CD4-positive, alpha-beta T cell treated with Interferon alpha-2 for 1 hour (primary cell): Measurements from ENCODE around the gene TNS3.

Experiments
- DNase-seq, 2 donors: peaks; one replicate each; pipeline ENCODE4 v3.0.0-alpha.2; 2020 to 2022

The TNS3 gene

GRCh38 chr7:47400741-47401206 is 181.1 kb downstream of the TNS3 start:
- DNase-seq = no peak

DNA sequence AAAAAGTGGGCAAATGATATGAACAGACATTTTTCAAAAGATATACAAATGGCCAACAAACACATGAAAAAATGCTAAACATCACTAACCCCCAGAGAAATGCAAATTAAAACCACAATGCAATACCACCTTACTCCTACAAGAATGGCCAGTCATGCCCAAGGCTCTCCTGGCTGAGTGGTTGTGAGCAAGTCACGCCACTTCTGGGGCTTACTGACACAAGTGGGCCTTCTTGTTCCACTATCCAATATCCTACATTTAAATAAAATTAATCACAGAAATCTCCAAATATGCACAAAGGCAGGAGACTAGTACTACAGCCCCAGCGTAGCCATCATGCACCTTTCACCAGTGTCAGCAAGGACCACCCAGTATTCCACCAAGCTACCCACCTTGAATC is 181.9 kb downstream of the TNS3 start:
- DNase-seq = no peak

DNA sequence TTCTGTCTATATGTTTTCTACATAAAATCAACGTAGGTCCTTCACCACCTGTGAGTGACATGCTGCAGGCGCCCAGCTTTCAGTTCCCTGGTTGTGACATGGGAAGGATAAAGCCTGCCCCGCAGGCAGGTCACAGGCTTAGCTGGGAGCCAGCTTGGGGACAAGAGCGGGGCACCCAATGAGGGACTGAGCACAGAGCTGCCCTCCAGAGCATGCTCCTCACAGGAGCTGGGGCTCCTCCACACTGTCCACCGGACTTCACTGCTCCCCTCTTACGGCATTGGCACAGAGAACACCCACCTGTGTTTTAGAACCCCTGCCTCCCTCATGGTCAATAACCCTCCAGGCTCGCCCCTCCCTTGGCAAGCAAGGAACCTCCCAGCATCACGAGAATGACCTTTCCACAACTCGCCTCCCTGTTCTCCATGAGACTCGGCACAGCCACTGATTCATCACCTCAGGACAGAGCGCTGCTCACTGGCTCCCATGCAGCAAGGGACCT is 187.1 kb downstream of the TNS3 start:
- DNase-seq = no peak

GRCh38 chr7:47394216-47394615 is 187.7 kb downstream of the TNS3 start:
- DNase-seq = no peak

DNA sequence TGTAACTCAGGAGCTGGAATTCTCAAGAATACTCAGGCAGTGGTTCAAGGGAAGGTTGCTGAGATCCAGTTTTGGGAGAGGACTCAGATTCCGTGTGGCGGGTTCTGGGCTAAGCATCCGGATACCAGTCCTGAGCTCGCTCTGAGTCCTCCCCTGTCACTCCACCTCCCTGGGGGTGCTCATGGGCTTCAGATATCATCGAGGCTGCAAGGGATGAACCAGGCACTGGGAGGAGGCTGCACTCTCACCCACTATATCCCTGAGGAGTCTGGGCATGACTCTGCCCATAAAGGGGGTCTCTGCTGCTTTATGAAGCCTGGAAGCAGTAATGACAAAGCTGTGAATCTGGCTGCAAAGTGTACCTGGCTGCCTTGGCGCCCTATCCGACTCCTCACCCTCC is 188.5 kb downstream of the TNS3 start:
- DNase-seq = no peak

- DNase-seq = no peak
These were observed 189.6 kb downstream of the TNS3 start for GRCh38 chr7:47392241-47392759.

GRCh38 chr7:47391726-47392125 is 190.2 kb downstream of the TNS3 start:
- DNase-seq = no peak

GRCh38 chr7:47390914-47391313 is 191.0 kb downstream of the TNS3 start:
- DNase-seq = no peak

- no peak for DNase-seq
These were observed 191.8 kb downstream of the TNS3 start for GRCh38 chr7:47389923-47390630.

DNA sequence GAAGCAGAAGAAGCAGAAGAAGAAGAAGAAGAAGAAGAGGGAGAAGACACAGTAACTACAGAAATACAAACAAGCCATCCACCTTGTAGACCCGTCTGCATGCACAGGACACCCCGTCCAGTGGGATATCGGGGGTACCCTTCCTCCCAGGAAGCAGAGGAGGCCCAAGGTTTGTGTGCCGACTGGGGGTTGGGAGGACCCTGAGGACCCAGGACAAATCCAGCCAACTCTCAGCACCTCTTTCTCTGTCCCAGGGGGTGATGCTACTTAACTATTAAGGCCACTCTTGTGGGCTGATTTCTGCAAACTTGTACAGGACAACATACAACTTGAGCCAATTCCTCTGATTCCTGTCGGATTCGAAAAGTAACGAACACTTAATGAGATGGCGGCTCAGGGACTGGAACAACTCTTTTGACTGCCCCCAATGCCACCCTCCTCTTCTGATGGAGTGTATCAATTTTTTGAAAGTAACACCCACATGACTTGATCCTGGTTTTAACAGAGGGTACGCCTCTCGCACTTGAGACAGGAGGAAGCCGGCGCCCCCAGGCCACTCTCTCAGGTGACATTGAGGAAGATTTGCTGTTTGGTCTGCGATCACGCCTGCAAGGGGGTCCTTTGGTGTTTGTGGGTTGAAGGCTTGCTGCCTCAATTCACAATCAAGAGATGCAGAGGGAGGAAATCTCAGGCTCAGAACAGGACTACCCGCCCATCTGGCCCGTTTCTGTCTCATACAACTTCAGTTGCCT is 192.6 kb downstream of the TNS3 start:
- no peak for DNase-seq

DNA sequence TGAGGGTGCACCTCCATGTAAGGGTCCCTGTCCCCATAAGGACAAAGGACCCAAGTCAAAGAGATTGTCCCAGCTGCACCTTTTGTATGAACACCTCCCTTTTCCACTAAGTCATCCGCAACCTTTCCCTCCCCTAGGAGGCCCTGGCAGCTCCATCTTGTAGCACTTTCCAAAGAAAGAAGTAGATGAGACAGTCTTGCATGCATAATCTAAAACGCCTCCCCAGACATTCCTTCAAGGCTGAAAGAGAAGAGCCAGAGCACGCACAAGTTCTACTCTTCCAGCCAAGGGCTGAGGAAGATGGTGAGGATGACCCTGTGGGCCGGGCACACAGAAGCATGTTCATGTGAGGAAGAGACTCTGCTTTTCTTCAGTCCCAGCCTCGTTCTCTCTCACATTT is 194.4 kb downstream of the TNS3 start:
- no peak for DNase-seq

DNA sequence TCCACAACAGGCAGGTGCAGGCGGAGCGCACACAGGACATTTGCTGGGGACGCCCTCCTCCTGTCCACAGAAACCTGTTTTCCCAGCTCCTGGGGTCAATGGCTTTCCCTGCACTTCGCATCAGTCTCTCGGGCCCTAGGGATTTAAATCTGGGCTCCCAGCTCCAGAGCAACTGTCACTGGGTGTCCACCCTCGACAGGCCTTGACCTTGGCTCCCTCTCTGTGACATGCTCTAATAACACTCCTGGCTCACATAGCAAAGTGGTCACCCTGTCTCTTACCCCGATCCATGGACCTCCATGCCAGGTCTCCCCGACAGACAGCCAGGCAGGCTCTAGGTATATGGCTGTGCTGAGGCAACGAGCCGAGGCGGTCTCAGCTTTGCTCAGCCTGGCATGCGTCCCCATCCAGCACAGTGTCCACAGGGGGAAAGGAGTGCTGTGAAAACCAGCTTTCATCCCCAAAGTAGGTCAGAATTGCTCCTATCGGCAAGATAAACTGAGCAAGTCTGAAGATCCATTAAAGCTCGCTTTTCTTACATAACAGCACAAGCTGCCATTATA is 195.6 kb downstream of the TNS3 start:
- DNase-seq = no peak

DNA sequence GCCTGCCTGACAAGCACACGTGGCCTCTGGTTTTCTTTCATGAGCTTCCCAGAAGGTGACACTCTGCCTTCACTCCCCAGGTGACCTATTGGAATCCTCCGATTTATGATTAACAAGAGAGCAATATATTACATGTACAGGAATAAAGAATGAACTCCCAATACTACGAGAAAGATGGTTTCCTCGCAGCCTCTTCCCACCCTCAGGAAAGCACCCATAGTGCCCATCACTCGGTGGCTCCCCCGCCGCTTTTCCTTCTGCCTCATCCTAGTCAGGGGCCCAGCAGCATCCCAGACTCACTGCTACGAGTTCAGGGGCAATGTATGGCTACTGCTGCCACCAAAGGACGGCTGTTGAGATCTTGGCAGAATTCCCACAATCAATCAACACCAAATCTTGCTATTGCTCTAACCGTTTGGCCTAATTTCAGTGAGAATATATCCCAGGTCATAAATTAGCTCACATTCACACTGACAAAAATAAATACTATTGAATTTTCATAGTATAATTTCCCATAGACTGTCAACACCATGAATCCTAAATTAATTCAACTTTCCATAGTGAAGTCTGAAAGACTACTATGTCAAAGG is 196.3 kb downstream of the TNS3 start:
- DNase-seq = no peak

DNA sequence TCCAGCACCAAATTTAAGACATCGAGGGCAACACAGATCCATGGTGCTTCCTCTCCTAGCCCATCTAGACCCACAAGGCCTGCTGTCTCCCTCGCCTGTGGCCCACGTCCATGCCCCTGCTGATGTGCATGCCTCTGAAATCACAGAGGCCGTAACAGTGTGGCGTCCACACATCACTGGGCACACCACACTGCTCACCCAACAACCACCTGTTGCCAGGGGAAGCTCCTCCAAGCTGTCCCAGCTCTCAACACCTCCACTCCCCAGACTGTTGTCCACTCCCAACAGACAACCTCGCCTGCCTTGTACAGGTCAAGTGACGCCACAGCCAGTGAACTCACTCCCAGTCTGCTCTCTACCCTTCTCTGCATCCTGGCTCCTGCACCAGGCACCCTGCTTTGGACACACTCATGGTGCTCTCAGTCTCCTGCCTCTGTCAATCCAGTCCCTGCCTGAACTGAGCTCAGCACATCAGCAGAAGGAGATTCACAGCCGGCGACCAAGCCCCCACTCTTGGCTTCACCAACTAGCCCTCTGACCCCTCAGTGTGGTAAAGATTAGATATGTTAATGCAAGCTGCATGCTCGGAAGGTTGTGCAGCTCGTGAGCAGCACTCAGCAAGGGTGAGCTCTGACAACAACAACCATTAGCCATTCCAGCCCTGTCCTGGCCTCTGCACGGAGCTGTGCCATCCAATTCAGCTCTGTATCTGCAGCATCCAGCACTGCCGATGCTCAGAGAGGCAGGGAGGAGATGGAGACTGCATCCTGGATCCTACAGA is 197.0 kb downstream of the TNS3 start:
- no peak for DNase-seq

DNA sequence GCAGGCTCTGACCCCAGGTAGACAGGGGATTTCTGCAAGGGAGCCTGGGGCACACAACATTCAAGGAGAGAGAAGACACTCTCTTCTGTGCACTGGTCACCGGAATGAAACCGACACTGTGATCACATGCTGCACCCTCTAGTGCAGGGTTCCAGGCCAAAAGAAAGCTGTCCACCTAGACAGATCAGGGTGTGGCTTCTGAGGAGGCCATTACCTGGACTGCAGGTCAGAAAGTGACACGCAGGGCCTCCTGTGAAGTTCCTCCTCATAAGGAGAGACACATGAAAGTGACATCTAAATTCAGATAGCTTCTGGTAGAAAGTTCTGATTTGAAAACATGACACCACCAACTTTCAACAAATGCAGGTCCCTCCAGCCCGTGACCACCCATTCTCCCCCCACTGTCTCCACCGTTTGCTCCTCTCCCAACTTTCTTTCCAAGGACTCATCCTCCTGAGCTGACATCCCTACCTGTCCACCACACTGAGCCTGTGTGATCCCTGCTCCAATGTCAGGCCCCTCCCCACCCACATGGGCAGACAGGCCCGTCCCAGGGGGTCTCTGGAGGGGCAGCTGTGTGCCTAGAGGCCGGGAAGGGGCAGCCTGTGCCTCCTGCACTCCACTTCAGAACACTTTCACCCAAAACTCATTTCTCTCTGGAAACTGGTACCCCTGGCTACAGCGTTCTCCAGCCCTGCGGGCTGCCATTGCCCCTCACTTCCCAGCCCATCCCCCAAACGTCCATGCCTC is 198.0 kb downstream of the TNS3 start:
- DNase-seq = no peak

- no peak for DNase-seq
These were observed 198.8 kb downstream of the TNS3 start for GRCh38 chr7:47383072-47383471.

GRCh38 chr7:47382200-47382599 is 199.7 kb downstream of the TNS3 start:
- DNase-seq = no peak

- DNase-seq = no peak
These were observed 200.8 kb downstream of the TNS3 start for GRCh38 chr7:47381134-47381495.

DNA sequence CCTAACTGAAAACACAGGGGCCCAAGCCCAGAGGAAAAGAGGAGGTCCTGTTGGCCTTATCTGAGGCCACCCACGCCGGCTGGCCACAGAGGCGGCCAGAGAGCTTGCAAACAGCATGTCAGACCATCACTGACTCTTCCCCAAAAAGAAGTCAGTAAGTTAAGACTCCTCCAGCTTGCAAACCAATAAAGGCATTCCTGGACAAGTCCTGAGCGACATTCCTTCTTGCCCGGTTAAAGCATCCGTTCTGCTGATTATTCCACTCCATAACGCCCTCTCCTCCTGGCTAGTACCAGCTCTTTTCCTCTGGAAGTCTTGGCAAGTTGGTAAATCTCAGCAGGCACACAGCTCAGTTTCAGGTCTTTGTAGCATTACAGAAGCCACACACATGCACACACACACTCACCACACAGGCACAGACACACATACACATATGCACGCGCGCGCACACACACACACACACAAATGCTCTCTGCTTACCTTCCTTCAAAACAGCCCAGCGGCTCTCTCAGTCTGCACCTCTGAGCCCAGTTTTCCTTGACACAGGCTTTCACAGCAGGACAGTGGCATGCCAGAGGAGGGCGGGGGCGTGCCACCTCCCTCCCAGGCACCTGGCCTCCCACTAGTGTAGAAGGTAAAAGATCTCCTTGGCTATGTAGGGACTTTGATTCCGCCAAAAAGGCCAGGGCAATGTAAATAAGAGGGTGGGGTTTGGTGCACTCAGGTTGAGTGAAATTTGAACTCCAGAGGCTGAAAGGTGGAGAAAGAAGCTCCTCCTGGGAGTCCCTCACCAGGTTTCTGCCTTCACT is 201.4 kb downstream of the TNS3 start:
- DNase-seq = no peak

DNA sequence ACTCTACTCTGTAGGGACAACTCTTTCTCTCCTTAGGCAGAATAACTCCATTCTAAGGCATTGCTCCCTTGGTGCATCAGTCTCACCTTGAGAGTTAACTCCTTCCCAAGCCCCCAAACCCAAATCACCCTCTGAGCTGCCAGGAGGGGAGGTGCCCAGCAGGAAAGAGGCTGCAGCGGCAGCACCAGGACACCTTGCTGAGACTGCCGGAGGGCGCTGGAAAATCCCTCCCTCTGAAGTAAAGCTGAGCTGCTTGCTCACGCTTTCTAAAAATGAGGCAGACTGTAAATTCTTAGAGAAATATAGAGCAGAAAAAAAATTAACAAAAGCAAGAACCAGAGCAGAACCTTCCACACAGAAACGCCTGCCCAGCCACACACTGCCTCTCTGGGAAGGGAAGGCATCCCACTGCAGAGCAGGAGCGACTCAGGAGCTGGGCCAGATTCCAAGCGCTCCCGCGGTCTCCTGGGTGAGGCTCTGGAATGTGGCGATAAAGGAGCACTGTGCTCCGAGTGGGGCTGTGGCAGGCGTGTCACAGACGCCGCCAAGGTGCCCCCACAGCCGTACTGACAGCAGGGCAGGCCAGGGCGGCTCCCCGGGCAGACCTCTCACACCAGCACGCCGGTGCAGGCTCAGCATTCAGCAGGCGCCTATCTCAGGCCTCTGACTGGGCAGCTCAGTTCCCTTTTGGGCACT is 202.1 kb downstream of the TNS3 start:
- DNase-seq = no peak
